Measurements from ENCODE around the gene OPN5.
"Not testable (repeated sequence)": the region's sequence is repeated elsewhere in the genome, so short reads cannot be mapped to it uniquely, and the experiment has no call there.

OPN5 gene

DNA sequence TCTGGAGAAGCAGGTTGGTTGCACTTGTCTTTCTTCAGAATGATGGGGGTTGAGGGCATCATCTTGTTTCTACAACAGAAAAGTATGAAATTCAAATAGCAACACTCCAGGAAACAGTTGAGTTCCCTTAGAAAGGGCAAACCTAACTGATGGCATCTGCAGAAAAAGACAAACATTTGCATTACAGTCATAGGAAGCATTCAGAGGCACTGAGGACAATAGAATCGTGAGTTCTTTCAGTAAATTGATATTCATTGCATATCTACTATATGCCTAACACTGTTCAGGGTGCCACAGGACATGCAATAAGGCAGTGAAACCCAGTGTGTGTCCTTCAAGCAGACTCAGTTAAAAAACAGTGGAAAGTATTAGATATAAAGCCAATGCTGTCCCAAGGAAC, 41.1 kb upstream of the OPN5 start:
- no peak overlapping the region for H3K27ac ChIP-seq
- no peaks in the 10 kb centered on the region for H3K27me3 ChIP-seq (ENCODE audit: insufficient read depth, low read depth, severe bottlenecking)
- DNase-seq: no peak
- H3K4me3 ChIP-seq (ENCODE audit: low read depth, low read length): no peak overlapping the region
- H3K36me3 ChIP-seq: no peaks in the 10 kb centered on the region
- TF ChIP-seq CTCF (IDR thresholded peaks at IDR 0.05; ENCODE audit: low read depth, low read length): no peak
- peaks cover 4% of the 10 kb centered on the region for H3K9me3 ChIP-seq (ENCODE audit: severe bottlenecking)

DNA sequence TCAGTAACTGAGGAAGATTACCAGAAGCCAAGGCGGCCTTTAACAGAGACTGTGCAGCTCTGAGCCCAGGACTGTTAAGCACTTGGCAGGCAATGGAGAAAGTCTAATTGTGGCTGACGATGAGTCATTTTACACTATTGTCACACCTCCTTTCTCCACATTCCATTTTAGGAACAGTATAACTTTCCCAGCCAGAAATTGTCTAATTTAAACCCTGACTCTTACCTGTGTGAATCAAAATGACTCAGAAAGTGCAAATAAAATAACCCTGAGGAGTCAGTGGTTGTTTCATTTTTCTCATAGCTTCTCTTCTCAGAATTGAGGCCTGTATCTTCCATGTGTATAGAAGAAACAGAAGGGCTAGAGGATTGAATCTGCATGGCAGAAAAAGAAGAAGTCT, 40.0 kb upstream of the OPN5 start:
- DNase-seq: no peak
- TF ChIP-seq CTCF (IDR thresholded peaks at IDR 0.05; ENCODE audit: low read depth, low read length): no peak
- no peak overlapping the region for H3K27ac ChIP-seq

DNA sequence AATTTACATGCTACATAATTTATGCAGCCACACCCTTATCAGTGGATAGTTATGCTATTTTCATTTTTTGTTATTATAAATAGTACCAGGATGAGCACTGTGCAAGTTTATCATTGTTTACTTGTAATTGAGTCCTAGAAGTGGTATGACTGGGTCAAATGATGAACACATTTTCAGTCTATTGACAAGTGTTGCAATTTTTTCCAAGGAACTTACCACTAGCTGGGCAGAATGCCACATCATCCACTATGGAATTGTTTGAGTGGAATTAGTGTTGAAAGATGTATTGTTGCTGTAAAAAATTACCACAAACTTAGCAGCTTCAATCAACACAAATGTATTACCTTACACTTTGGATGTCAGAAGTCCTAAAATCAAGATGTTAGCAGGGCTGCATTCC, 38.1 kb upstream of the OPN5 start:
- no peaks in the 10 kb centered on the region for H3K36me3 ChIP-seq
- no peak for TF ChIP-seq CTCF (IDR thresholded peaks at IDR 0.05; ENCODE audit: low read depth, low read length)
- no peaks in the 10 kb centered on the region for H3K27me3 ChIP-seq (ENCODE audit: insufficient read depth, low read depth, severe bottlenecking)
- no peak for DNase-seq
- H3K27ac ChIP-seq: no peak overlapping the region
- H3K9me3 ChIP-seq (ENCODE audit: severe bottlenecking): peaks cover 4% of the 10 kb centered on the region
- H3K4me3 ChIP-seq (ENCODE audit: low read depth, low read length): no peak overlapping the region

More for the DNA sequence above, 40.0 kb upstream of the OPN5 start:
- Histone ChIP-seq H3K4me3 (ENCODE audit: low read depth, low read length) (no peak overlapping the region), H3K27me3 (ENCODE audit: insufficient read depth, low read depth, severe bottlenecking) (no peaks in the 10 kb centered on the region), H3K36me3 (no peaks in the 10 kb centered on the region), H3K9me3 (ENCODE audit: severe bottlenecking) (peaks cover 4% of the 10 kb centered on the region)

- not testable (repeated sequence) for DNase-seq; H3K27me3 ChIP-seq (ENCODE audit: insufficient read depth, low read depth, severe bottlenecking); H3K4me3 ChIP-seq (ENCODE audit: low read depth, low read length); H3K36me3 ChIP-seq; H3K27ac ChIP-seq; H3K9me3 ChIP-seq (ENCODE audit: severe bottlenecking)
These were observed 36.6 kb upstream of the OPN5 start for GRCh38 chr6:47745269-47745668.

- no peak for TF ChIP-seq CTCF (IDR thresholded peaks at IDR 0.05; ENCODE audit: low read depth, low read length)
These were observed 32.1 kb upstream of the OPN5 start for GRCh38 chr6:47749757-47750156.

GRCh38 chr6:47752801-47753200, 29.0 kb upstream of the OPN5 start:
- peaks cover 3% of the 10 kb centered on the region for H3K9me3 ChIP-seq (ENCODE audit: severe bottlenecking)
- no peak for TF ChIP-seq CTCF (IDR thresholded peaks at IDR 0.05; ENCODE audit: low read depth, low read length)
- H3K36me3 ChIP-seq: no peaks in the 10 kb centered on the region
- no peak overlapping the region for H3K4me3 ChIP-seq (ENCODE audit: low read depth, low read length)
- no peaks in the 10 kb centered on the region for H3K27me3 ChIP-seq (ENCODE audit: insufficient read depth, low read depth, severe bottlenecking)
- H3K27ac ChIP-seq: no peak overlapping the region
- no peak for DNase-seq

More at GRCh38 chr6:47749757-47750156, 32.1 kb upstream of the OPN5 start:
- H3K27ac ChIP-seq: no peak overlapping the region
- no peaks in the 10 kb centered on the region for H3K36me3 ChIP-seq
- no peak overlapping the region for H3K4me3 ChIP-seq (ENCODE audit: low read depth, low read length)
- peaks cover 8% of the 10 kb centered on the region for H3K9me3 ChIP-seq (ENCODE audit: severe bottlenecking)
- DNase-seq: no peak
- no peaks in the 10 kb centered on the region for H3K27me3 ChIP-seq (ENCODE audit: insufficient read depth, low read depth, severe bottlenecking)
